ENCODE measurements around the gene MYO1D. TPM values are rescaled to one million over a fixed set of nuclear protein-coding genes. Genes with fewer than 3 reads are reported as not detected.

Gene MYO1D
- total RNA-seq, 1 experiment from 2014 or later = 206 TPM

DNA sequence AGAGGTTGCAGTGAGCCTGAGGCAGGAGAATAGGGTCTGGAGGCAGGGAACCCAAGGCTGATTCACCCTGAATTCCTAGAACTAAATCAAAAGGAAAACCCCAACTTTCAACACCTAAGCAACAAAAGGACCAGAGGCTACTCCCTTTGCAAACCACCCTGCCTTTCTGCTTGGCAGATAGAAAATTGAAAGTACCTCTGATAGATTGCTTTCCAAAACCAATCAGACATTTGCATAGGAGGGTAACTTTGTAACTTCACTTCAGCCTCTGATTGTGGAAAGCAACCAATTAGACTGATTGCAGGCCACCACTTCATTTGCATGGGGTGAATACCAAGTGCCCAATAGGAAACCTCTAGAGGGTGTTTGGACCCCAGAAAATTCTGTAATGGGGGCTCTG, 40.2 kb upstream of the MYO1D start:
- Histone ChIP-seq H3K36me3 (ENCODE audit: control insufficient read depth, insufficient read depth, low read length) (no peaks in the 10 kb centered on the region), H3K4me3 (ENCODE audit: low read depth, low read length) (no peak overlapping the region), H3K4me1 (peaks cover 7% of the 10 kb centered on the region), H3K9me3 (no peaks in the 10 kb centered on the region), H3K27me3 (replicated peaks; ENCODE audit: control insufficient read depth, insufficient read depth, low read length) (no peaks in the 10 kb centered on the region)
- H3K27ac Mint-ChIP-seq (ENCODE audit: unreplicated experiment) = no peak overlapping the region
- no peak for TF ChIP-seq CTCF (IDR thresholded peaks at IDR 0.05; ENCODE audit: insufficient read depth in 1 of 2, low read depth in 1 of 2, low read length in 1 of 2, severe bottlenecking in 1 of 2, unreplicated experiment in 1 of 2)
- no TSS peak for BruUV-seq (replicated peaks)
- H3K27me3 Mint-ChIP-seq (ENCODE audit: insufficient read depth, unreplicated experiment) = no peaks in the 10 kb centered on the region
- H3K4me1 Mint-ChIP-seq (ENCODE audit: low read depth, unreplicated experiment) = peaks cover 5% of the 10 kb centered on the region
- H3K4me3 Mint-ChIP-seq (ENCODE audit: unreplicated experiment) = no peak overlapping the region
- DNase-seq = no peak
- POLR2A ChIA-PET = no interaction called here
- intact Hi-C loops (cut with micrococcal nuclease; ENCODE audit: unreplicated experiment) = loop anchor here (10.0 kb wide), 1 partner anchor 242 kb away; no protein-coding TSS in a partner anchor
- H3K36me3 Mint-ChIP-seq (ENCODE audit: insufficient read depth, unreplicated experiment) = no peaks in the 10 kb centered on the region
- CTCF ChIA-PET = no interaction called here
- H3K9me3 Mint-ChIP-seq (ENCODE audit: unreplicated experiment) = no peaks in the 10 kb centered on the region

DNA sequence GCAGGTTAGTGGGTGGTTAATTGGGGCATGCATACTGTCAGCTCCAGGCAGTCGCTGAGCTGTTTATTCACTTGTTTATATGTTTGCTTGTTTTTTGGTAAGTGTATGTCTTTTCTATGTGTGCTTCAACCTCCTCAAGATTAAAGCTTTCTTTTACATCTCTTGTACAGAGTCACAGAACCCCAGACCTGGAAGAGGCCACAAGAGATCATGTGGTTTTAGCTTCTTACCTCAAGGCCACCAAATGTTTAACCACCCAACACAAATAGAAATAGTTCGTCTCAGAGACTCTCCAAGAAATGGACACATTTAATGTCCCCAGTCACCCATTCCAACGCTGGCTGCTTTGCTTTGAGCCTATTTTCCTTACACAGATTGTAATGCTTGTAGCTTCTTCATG, 39.2 kb upstream of the MYO1D start:
- no TSS peak for BruUV-seq (replicated peaks)
- Histone ChIP-seq H3K9me3 (no peaks in the 10 kb centered on the region), H3K4me3 (ENCODE audit: low read depth, low read length) (no peak overlapping the region), H3K36me3 (ENCODE audit: control insufficient read depth, insufficient read depth, low read length) (no peaks in the 10 kb centered on the region), H3K27me3 (replicated peaks; ENCODE audit: control insufficient read depth, insufficient read depth, low read length) (no peaks in the 10 kb centered on the region), H3K4me1 (peaks cover 16% of the 10 kb centered on the region)
- no peaks in the 10 kb centered on the region for H3K9me3 Mint-ChIP-seq (ENCODE audit: unreplicated experiment)
- DNase-seq = no peak
- H3K27me3 Mint-ChIP-seq (ENCODE audit: insufficient read depth, unreplicated experiment) = no peaks in the 10 kb centered on the region
- ChIA-PET POLR2A (no interaction called here), CTCF (interaction anchor here (0.5 kb wide), 1 partner anchor 402 kb away, joined by 7 read pairs; no protein-coding TSS in a partner anchor)
- no peak overlapping the region for H3K27ac Mint-ChIP-seq (ENCODE audit: unreplicated experiment)
- no peak overlapping the region for H3K4me3 Mint-ChIP-seq (ENCODE audit: unreplicated experiment)
- H3K4me1 Mint-ChIP-seq (ENCODE audit: low read depth, unreplicated experiment) = peaks cover 7% of the 10 kb centered on the region
- intact Hi-C loops (cut with micrococcal nuclease; ENCODE audit: unreplicated experiment) = loop anchor here (10.0 kb wide), 1 partner anchor 241 kb away; no protein-coding TSS in a partner anchor
- no peak for TF ChIP-seq CTCF (IDR thresholded peaks at IDR 0.05; ENCODE audit: insufficient read depth in 1 of 2, low read depth in 1 of 2, low read length in 1 of 2, severe bottlenecking in 1 of 2, unreplicated experiment in 1 of 2)
- H3K36me3 Mint-ChIP-seq (ENCODE audit: insufficient read depth, unreplicated experiment) = no peaks in the 10 kb centered on the region

DNA sequence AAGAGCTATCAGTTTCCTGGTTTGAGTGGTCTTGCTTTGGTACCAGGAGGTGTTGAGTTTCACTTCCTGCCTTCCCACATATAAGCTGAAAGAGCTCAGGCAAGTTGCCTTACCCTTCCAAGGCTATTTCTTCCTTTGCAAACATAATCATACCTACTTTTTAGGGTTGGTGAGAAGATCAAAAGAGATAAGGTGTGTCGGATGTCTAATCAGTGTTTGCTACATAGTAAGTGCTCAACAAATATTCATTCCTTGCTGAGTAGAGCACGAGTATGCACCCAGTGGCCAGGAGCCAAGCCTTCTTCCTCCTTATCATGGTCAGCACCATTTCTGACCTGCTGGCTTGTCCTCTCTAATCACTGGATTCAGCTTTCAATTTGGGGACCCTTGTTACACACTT, 38.3 kb upstream of the MYO1D start:
- Histone ChIP-seq H3K4me1 (peaks cover 25% of the 10 kb centered on the region), H3K4me3 (ENCODE audit: low read depth, low read length) (no peak overlapping the region), H3K36me3 (ENCODE audit: control insufficient read depth, insufficient read depth, low read length) (no peaks in the 10 kb centered on the region), H3K9me3 (no peaks in the 10 kb centered on the region), H3K27me3 (replicated peaks; ENCODE audit: control insufficient read depth, insufficient read depth, low read length) (no peaks in the 10 kb centered on the region)
- H3K4me3 Mint-ChIP-seq (ENCODE audit: unreplicated experiment) = no peak overlapping the region
- no peak for TF ChIP-seq CTCF (IDR thresholded peaks at IDR 0.05; ENCODE audit: insufficient read depth in 1 of 2, low read depth in 1 of 2, low read length in 1 of 2, severe bottlenecking in 1 of 2, unreplicated experiment in 1 of 2)
- ChIA-PET POLR2A (no interaction called here), CTCF (no interaction called here)
- no peak overlapping the region for H3K27ac Mint-ChIP-seq (ENCODE audit: unreplicated experiment)
- H3K27me3 Mint-ChIP-seq (ENCODE audit: insufficient read depth, unreplicated experiment) = no peaks in the 10 kb centered on the region
- peaks cover 7% of the 10 kb centered on the region for H3K4me1 Mint-ChIP-seq (ENCODE audit: low read depth, unreplicated experiment)
- no peak for DNase-seq
- H3K9me3 Mint-ChIP-seq (ENCODE audit: unreplicated experiment) = no peaks in the 10 kb centered on the region
- no TSS peak for BruUV-seq (replicated peaks)
- intact Hi-C loops (cut with micrococcal nuclease; ENCODE audit: unreplicated experiment) = loop anchor here (10.0 kb wide), 1 partner anchor 240 kb away; no protein-coding TSS in a partner anchor
- no peaks in the 10 kb centered on the region for H3K36me3 Mint-ChIP-seq (ENCODE audit: insufficient read depth, unreplicated experiment)
